Prostate gland (tissue), 2 donors: Measurements from ENCODE around the gene MYO16. TPM values are rescaled to one million over a fixed set of nuclear protein-coding genes. Genes with fewer than 3 reads are reported as not detected.
"Not testable (repeated sequence)": the region's sequence is repeated elsewhere in the genome, so short reads cannot be mapped to it uniquely, and the experiment has no call there.

ENCODE experiments used
- DNase-seq: peaks from one replicate; pipeline ENCODE4 v3.0.0-alpha.2; 2019; ENCODE audit warnings: low spot score
- H3K27ac ChIP-seq, 2 donors: fragments of 200-600 bp; sonication (generic); 2 replicates each; pipeline ENCODE4 v1.5.1; 2017 to 2019
- H3K27me3 ChIP-seq: fragments of 200-600 bp; sonication (generic); replicated peaks from 2 replicates; pipeline ENCODE4 v1.5.1; 2019; ENCODE audit not compliant: insufficient read depth
- H3K36me3 ChIP-seq, 2 donors: fragments of 200-600 bp; sonication (generic); 1 replicate in 1 of 2; 2 replicates in 1 of 2; pipeline versions ENCODE4 v1.5.1 to v1.8.1; 2017 to 2019
- H3K4me1 ChIP-seq: fragments of 200-600 bp; sonication (generic); replicated peaks from 2 replicates; pipeline ENCODE4 v1.5.1; 2019
- H3K4me3 ChIP-seq, 2 donors: fragments of 200-600 bp; sonication (generic); 2 replicates each; pipeline ENCODE4 v1.5.1; 2017 to 2019
- H3K9me3 ChIP-seq: fragments of 200-600 bp; sonication (generic); 2 replicates; pipeline ENCODE4 v1.5.1; 2017
- POLR2A ChIP-seq: fragments of 450-650 bp; IDR thresholded peaks from one replicate; pipeline ENCODE4 v1.6.1; 2016; ENCODE audit warnings: antibody characterized with exemption, mild to moderate bottlenecking
- POLR2AphosphoS5 ChIP-seq: sonication (generic); formaldehyde crosslinking; IDR thresholded peaks from one replicate; pipeline ENCODE4 v1.6.1; 2017; ENCODE audit warnings: antibody characterized with exemption
- WGBS: methylation state at CpG from one replicate; pipeline ENCODE4 v1.1.5; 2018; 5-methylcytosine and 5-hydroxymethylcytosine counted together
- intact Hi-C: fragments of 100-400 bp; cut with DNase I; formaldehyde crosslinking; loops from one replicate; pipeline ENCODE4 v1.14.2; 2022
- total RNA-seq, 2 donors: library from RNA; depleted of rRNA; stranded (reverse); fragments of >200 nt; gene quantifications; one replicate each; pipeline ENCODE4 v1.1.0, GENCODE V29; 2016
- TF ChIP-seq, protein P1 (sequence below), 4 experiments: fragments of 200-600 bp in 2 of 4; fragments of 450-650 bp in 2 of 4; sonication (generic) in 2 of 4; IDR thresholded peaks; 1 replicate in 3 of 4; 2 replicates in 1 of 4; pipeline ENCODE4 v1.5.1; 2016 to 2019; ENCODE audit warnings: antibody characterized with exemption in 4 of 4, mild to moderate bottlenecking in 2 of 4, moderate library complexity in 2 of 4

MYO16 gene
- total RNA-seq, 2 donors from 2014 or later = 0.14 to 0.85 TPM

DNA sequence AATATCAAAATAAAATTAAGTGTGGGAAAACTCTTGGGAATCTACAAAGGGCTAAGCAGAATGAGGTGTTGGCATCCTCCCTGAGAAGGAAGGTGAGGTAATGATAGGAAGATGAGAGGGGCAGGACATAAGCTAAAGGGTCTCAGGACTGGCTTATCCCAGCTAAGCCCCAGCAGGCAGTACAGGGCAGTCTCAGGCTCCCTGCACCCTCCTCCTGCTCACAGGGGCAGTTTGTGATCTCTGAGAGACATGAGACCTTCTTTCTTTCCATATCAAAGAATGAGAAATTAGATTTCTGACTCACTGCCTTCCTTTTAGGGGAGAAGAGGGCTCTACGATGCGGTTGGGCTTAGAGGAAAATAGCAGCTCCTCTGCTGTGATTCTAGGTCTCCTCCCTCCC, 586.0 kb downstream of the MYO16 start:
- H3K4me3 ChIP-seq = no peak overlapping the region
- no peak overlapping the region for H3K27ac ChIP-seq
- no peak for TF ChIP-seq POLR2A
- no peak for TF ChIP-seq POLR2AphosphoS5
- TF ChIP-seq, protein P1, sequence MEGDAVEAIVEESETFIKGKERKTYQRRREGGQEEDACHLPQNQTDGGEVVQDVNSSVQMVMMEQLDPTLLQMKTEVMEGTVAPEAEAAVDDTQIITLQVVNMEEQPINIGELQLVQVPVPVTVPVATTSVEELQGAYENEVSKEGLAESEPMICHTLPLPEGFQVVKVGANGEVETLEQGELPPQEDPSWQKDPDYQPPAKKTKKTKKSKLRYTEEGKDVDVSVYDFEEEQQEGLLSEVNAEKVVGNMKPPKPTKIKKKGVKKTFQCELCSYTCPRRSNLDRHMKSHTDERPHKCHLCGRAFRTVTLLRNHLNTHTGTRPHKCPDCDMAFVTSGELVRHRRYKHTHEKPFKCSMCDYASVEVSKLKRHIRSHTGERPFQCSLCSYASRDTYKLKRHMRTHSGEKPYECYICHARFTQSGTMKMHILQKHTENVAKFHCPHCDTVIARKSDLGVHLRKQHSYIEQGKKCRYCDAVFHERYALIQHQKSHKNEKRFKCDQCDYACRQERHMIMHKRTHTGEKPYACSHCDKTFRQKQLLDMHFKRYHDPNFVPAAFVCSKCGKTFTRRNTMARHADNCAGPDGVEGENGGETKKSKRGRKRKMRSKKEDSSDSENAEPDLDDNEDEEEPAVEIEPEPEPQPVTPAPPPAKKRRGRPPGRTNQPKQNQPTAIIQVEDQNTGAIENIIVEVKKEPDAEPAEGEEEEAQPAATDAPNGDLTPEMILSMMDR (IDR thresholded peaks at IDR 0.05) = no peak
- DNase-seq = no peak
- 92% methylated on average over 2 of the region's 2 CpGs for WGBS
- intact Hi-C loops = no loop called here
- H3K9me3 ChIP-seq = no peaks in the 10 kb centered on the region
- H3K27me3 ChIP-seq = no peaks in the 10 kb centered on the region
- no peaks in the 10 kb centered on the region for H3K4me1 ChIP-seq
- H3K36me3 ChIP-seq = no peaks in the 10 kb centered on the region

DNA sequence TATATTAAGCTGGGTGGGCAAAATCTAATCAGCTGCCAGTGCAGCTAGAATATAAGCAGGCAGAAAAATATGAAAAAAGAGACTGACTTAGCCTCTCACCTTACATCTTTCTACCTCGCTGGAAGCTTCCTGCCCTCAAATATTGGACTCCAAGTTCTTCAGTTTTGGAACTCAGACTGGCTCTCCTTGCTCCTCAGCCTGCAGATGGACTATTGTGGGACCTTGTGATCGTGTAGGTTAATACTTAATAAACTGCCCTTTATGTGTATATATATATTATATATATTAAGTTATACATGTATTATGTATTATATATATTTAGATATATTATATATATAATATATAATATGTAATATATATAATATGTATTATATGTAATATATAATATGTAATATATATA, 588.1 kb downstream of the MYO16 start:
- H3K4me1 ChIP-seq, H3K27me3 ChIP-seq, H3K36me3 ChIP-seq, intact Hi-C loops, DNase-seq, H3K27ac ChIP-seq, H3K4me3 ChIP-seq, H3K9me3 ChIP-seq: not testable (repeated sequence)
- 70% methylated on average over 2 of the region's 2 CpGs for WGBS

GRCh38 chr13:109220631-109221030, 591.2 kb downstream of the MYO16 start:
- Histone ChIP-seq H3K9me3 (no peaks in the 10 kb centered on the region), H3K27me3 (no peaks in the 10 kb centered on the region), H3K4me3 (no peak overlapping the region), H3K27ac (no peak overlapping the region), H3K4me1 (no peaks in the 10 kb centered on the region), H3K36me3 (no peaks in the 10 kb centered on the region)
- TF ChIP-seq POLR2A (no peak), POLR2AphosphoS5 (no peak)
- TF ChIP-seq, protein P1 (IDR thresholded peaks at IDR 0.05) = no peak
- 91% methylated on average over 3 of the region's 3 CpGs for WGBS
- intact Hi-C loops = no loop called here
- DNase-seq = no peak

DNA sequence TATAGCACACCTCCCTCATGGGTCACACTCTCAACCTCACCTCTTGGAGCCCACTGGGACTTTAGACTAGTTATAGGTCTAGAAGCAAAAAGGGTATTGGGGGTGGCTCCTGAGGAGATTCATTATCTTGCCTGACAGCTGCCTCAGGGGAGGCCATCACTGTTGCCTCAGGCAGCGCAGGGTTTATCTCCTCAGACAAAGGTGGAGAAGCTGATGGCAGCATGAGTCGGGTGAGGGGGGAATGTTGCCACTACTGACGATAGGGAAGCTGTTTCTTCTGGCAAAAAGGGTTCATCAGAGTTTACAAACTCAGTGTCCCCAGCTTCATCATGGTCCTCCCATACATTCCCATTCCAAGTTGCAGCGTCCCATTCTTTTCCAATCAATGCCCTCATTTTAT, 594.6 kb downstream of the MYO16 start:
- H3K27ac ChIP-seq = no peak overlapping the region
- no peak for TF ChIP-seq POLR2AphosphoS5
- no peak for TF ChIP-seq POLR2A
- TF ChIP-seq, protein P1 (IDR thresholded peaks at IDR 0.05) = no peak
- no peaks in the 10 kb centered on the region for H3K36me3 ChIP-seq
- H3K9me3 ChIP-seq = no peaks in the 10 kb centered on the region
- no peaks in the 10 kb centered on the region for H3K4me1 ChIP-seq
- no peaks in the 10 kb centered on the region for H3K27me3 ChIP-seq
- H3K4me3 ChIP-seq = no peak overlapping the region
- WGBS = 74% methylated on average over 4 of the region's 4 CpGs
- intact Hi-C loops = no loop called here
- no peak for DNase-seq

DNA sequence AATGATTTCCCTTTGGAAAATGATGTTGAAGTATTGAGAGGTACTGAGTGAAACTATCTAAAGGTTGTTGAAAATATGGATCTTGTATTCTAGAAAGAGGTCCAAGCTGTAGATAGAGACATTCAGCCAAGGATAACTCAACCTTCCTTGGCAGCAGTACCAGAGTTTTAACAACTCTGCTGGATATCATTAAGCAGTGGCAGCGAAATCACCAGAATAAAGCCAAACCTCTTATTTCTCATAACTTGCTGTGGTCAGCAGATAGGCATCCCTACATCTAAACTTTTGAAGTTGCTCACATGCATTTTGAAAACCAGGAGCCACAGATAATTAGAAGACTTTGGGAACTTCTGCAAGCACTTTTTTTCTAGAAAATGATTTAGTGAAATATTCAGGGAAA, 597.2 kb downstream of the MYO16 start:
- H3K27ac ChIP-seq = no peak overlapping the region
- TF ChIP-seq, protein P1 (IDR thresholded peaks at IDR 0.05) = no peak
- TF ChIP-seq POLR2A (no peak), POLR2AphosphoS5 (no peak)
- no peaks in the 10 kb centered on the region for H3K36me3 ChIP-seq
- no peaks in the 10 kb centered on the region for H3K4me1 ChIP-seq
- intact Hi-C loops = no loop called here
- H3K27me3 ChIP-seq = no peaks in the 10 kb centered on the region
- H3K9me3 ChIP-seq = no peaks in the 10 kb centered on the region
- no peak overlapping the region for H3K4me3 ChIP-seq
- 82% methylated on average over 1 of the region's 1 CpG for WGBS
- DNase-seq = no peak
